Parathyroid adenoma (tissue), 2 donors: Measurements from ENCODE around the gene EPHB4.

Experiments used
- H2AFZ ChIP-seq: fragments of 300-600 bp; sonication (generic); one replicate; pipeline ENCODE4 v1.7.0; 2017; ENCODE audit warnings: antibody characterized with exemption, mild to moderate bottlenecking
- H3K27ac ChIP-seq: fragments of 300-600 bp; sonication (generic); one replicate; pipeline ENCODE4 v1.7.0; 2017
- H3K27me3 ChIP-seq: fragments of 300-600 bp; sonication (generic); one replicate; pipeline ENCODE4 v1.7.0; 2017; ENCODE audit warnings: low read length; ENCODE audit not compliant: control insufficient read depth, insufficient read depth
- H3K36me3 ChIP-seq: fragments of 300-600 bp; sonication (generic); one replicate; pipeline ENCODE4 v1.7.0; 2017; ENCODE audit warnings: low read length; ENCODE audit not compliant: control insufficient read depth, insufficient read depth
- H3K4me1 ChIP-seq: fragments of 300-600 bp; sonication (generic); one replicate; pipeline ENCODE4 v1.7.0; 2017; ENCODE audit warnings: control low read depth
- H3K4me2 ChIP-seq: fragments of 300-600 bp; sonication (generic); one replicate; pipeline ENCODE4 v1.7.0; 2017; ENCODE audit warnings: low read length
- H3K4me3 ChIP-seq: fragments of 300-600 bp; sonication (generic); one replicate; pipeline ENCODE4 v1.7.0; 2017; ENCODE audit warnings: low read depth, low read length
- H3K79me2 ChIP-seq: fragments of 300-600 bp; sonication (generic); one replicate; pipeline ENCODE4 v1.7.0; 2017; ENCODE audit warnings: control low read depth
- H3K9ac ChIP-seq: fragments of 300-600 bp; sonication (generic); one replicate; pipeline ENCODE4 v1.7.0; 2017; ENCODE audit warnings: mild to moderate bottlenecking
- H3K9me3 ChIP-seq: fragments of 300-600 bp; sonication (generic); one replicate; pipeline ENCODE4 v1.7.0; 2017; ENCODE audit warnings: low read length; ENCODE audit not compliant: control insufficient read depth
- CTCF ChIP-seq: fragments of 300-600 bp; sonication (generic); IDR thresholded peaks from one replicate; pipeline ENCODE4 v1.7.0; 2017; ENCODE audit warnings: antibody characterized with exemption, mild to moderate bottlenecking
- donor health status: primary hyperparathyroidism.

The EPHB4 gene

DNA sequence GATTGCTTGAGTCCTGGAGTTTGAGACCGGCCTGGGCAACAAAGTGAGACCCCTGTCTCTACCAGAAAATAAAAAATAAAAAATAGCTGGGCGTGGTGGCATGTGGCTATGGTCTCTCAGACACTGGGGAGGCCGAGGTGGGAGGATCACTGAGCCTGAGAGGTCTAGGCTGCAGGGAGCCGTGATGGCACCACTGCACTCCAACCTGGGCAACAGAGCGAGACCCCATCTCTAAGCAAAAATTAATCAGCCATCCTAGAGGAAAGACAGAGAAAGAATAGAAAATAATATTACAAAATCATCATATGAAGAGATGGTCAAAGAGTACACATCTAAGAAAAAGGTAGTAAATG is 4.9 kb upstream of the EPHB4 start:
- Histone ChIP-seq H3K36me3 (no peaks in the 10 kb centered on the region), H3K4me2 (no peak overlapping the region), H3K27ac (no peak overlapping the region), H3K4me3 (no peak overlapping the region), H3K27me3 (no peaks in the 10 kb centered on the region), H2AFZ (no peak overlapping the region), H3K9ac (no peak overlapping the region), H3K9me3 (no peaks in the 10 kb centered on the region), H3K79me2 (no peaks in the 10 kb centered on the region), H3K4me1 (peaks cover 9% of the 10 kb centered on the region)
- no peak for TF ChIP-seq CTCF

GRCh38 chr7:100830396-100830795 is 3.1 kb upstream of the EPHB4 start:
- no peak overlapping the region for H3K27ac ChIP-seq
- H3K9me3 ChIP-seq, result no peaks in the 10 kb centered on the region
- H3K27me3 ChIP-seq, result no peaks in the 10 kb centered on the region
- no peak overlapping the region for H2AFZ ChIP-seq
- no peak overlapping the region for H3K4me3 ChIP-seq
- no peak overlapping the region for H3K9ac ChIP-seq
- H3K4me2 ChIP-seq, result no peak overlapping the region
- no peak for TF ChIP-seq CTCF
- no peaks in the 10 kb centered on the region for H3K79me2 ChIP-seq
- no peaks in the 10 kb centered on the region for H3K4me1 ChIP-seq
- H3K36me3 ChIP-seq, result no peaks in the 10 kb centered on the region

GRCh38 chr7:100829150-100829716 is 1.9 kb upstream of the EPHB4 start:
- no peaks in the 10 kb centered on the region for H3K79me2 ChIP-seq
- H3K9me3 ChIP-seq, result no peaks in the 10 kb centered on the region
- H3K27me3 ChIP-seq, result no peaks in the 10 kb centered on the region
- no peaks in the 10 kb centered on the region for H3K36me3 ChIP-seq
- no peaks in the 10 kb centered on the region for H3K4me1 ChIP-seq
- TF ChIP-seq CTCF, result no peak
- H3K27ac ChIP-seq, result peak overlapping the region; percentile 9
- H3K4me3 ChIP-seq, result no peak overlapping the region
- no peak overlapping the region for H3K4me2 ChIP-seq
- H2AFZ ChIP-seq, result no peak overlapping the region
- no peak overlapping the region for H3K9ac ChIP-seq

- Histone ChIP-seq H3K4me3 (peak overlapping the region; percentile 80), H2AFZ (peak overlapping the region; percentile 93), H3K36me3 (no peaks in the 10 kb centered on the region), H3K27me3 (no peaks in the 10 kb centered on the region), H3K4me1 (no peaks in the 10 kb centered on the region), H3K27ac (no peak overlapping the region), H3K9me3 (no peaks in the 10 kb centered on the region), H3K9ac (peak overlapping the region; percentile 57), H3K4me2 (peak overlapping the region; percentile 93), H3K79me2 (no peaks in the 10 kb centered on the region)
- TF ChIP-seq CTCF, result no peak
These were observed 601 bp downstream of the EPHB4 start for GRCh38 chr7:100826514-100827329.
